Endothelial cell of umbilical vein (primary cell): ENCODE data around the gene RPS6KA5. TPM values are rescaled to one million over a fixed set of nuclear protein-coding genes. Genes with fewer than 3 reads are reported as not detected.

Source experiments
- BruUV-seq: library from RNA; stranded (reverse); fragments of 400-500 nt; replicated peaks from 2 replicates; lab custom pipeline; 2021; lab: Mats Ljungman, UMichigan
- CTCF ChIA-PET: fragments of 300-600, 350-600 bp; sonication (Branson Sonifier 250); formaldehyde crosslinking; loops from one replicate; lab custom pipeline; 2021; ENCODE audit warnings: antibody characterized with exemption, inconsistent platforms; lab: Charles Lee
- POLR2A ChIA-PET: fragments of 300-600, 350-600 bp; sonication (Branson Sonifier 250); formaldehyde crosslinking; loops from one replicate; lab custom pipeline; 2021; ENCODE audit warnings: antibody characterized with exemption, inconsistent platforms; lab: Charles Lee
- DNase-seq: peaks from one replicate; pipeline ENCODE4 v3.0.0-alpha.2; 2011; ENCODE audit warnings: low read depth, low spot score
- FAIRE-seq: peaks from 2 replicates; lab custom pipeline; 2011; peaks lifted over from hg19 to GRCh38; lab: Jason Lieb, UNC
- H2AFZ ChIP-seq: 2 replicates; pipeline ENCODE4 v1.6.0; 2012; ENCODE audit warnings: low read depth, low read length, control low read depth, inconsistent platforms
- H3K27ac ChIP-seq: 2 replicates; pipeline ENCODE4 v1.5.1; 2011; ENCODE audit warnings: low read depth, mild to moderate bottlenecking, control low read depth, low read length, moderate library complexity; ENCODE audit not compliant: insufficient read depth
- H3K27me3 ChIP-seq, 2 experiments: 2 replicates each; pipeline versions ENCODE4 v1.6.0 to v1.6.1; 2011; ENCODE audit warnings: low read length in 2 of 2, mixed read lengths in 1 of 2; ENCODE audit not compliant: control insufficient read depth in 2 of 2, insufficient read depth in 2 of 2
- H3K36me3 ChIP-seq, 2 experiments: 2 replicates in 1 of 2; 3 replicates in 1 of 2; pipeline ENCODE4 v1.5.1; 2011; ENCODE audit warnings: low read length in 2 of 2, mild to moderate bottlenecking in 1 of 2, moderate library complexity in 1 of 2; ENCODE audit not compliant: control insufficient read depth in 2 of 2, insufficient read depth in 2 of 2; ENCODE audit errors: extremely low read depth in 1 of 2
- H3K4me1 ChIP-seq: 3 replicates; pipeline ENCODE4 v1.5.1; 2011; ENCODE audit warnings: mild to moderate bottlenecking, low read length; ENCODE audit not compliant: control insufficient read depth, insufficient read depth; ENCODE audit errors: extremely low read depth
- H3K4me2 ChIP-seq: 2 replicates; pipeline ENCODE4 v1.6.1; 2011; ENCODE audit warnings: low read length, control low read depth, mixed read lengths; ENCODE audit not compliant: insufficient read depth
- H3K4me3 ChIP-seq, 3 experiments: fragments of 200-600 bp in 1 of 3; sonication (generic), shearing (Covaris generic) in 1 of 3; replicated peaks in 1 of 3; 2 replicates each; pipeline ENCODE4 v1.5.1; 2011 to 2016; ENCODE audit warnings: control low read depth in 3 of 3, low read length in 3 of 3, mild to moderate bottlenecking in 2 of 3, inconsistent platforms in 1 of 3, low read depth in 1 of 3, moderate library complexity in 1 of 3; ENCODE audit not compliant: insufficient read depth in 1 of 3
- H3K79me2 ChIP-seq: 2 replicates; pipeline ENCODE4 v1.6.0; 2012; ENCODE audit warnings: low read length, inconsistent platforms; ENCODE audit not compliant: control insufficient read depth, insufficient read depth
- H3K9ac ChIP-seq: replicated peaks from 2 replicates; pipeline ENCODE3; 2011; ENCODE audit warnings: low read length, control low read depth; ENCODE audit not compliant: insufficient read depth; ENCODE audit errors: extremely low read depth
- H3K9me1 ChIP-seq: replicated peaks from 3 replicates; pipeline ENCODE4 v1.6.0; 2011; ENCODE audit warnings: mild to moderate bottlenecking, low read length; ENCODE audit not compliant: control insufficient read depth, insufficient read depth; ENCODE audit errors: extremely low read depth
- H3K9me3 ChIP-seq: replicated peaks from 2 replicates; pipeline ENCODE4 v1.5.1; 2012; ENCODE audit warnings: low read length, inconsistent platforms; ENCODE audit not compliant: control insufficient read depth, insufficient read depth
- H4K20me1 ChIP-seq: replicated peaks from 2 replicates; pipeline ENCODE3; 2011; ENCODE audit warnings: mild to moderate bottlenecking, low read length; ENCODE audit not compliant: control insufficient read depth, insufficient read depth; ENCODE audit errors: extremely low read depth
- CTCF ChIP-seq, 2 donors: IDR thresholded peaks; 1 replicate in 1 of 2; 2 replicates in 1 of 2; pipeline ENCODE4 v1.5.1; 2011; ENCODE audit warnings: low read length in 2 of 2, mild to moderate bottlenecking in 2 of 2, moderate library complexity in 2 of 2, control low read depth in 1 of 2, inconsistent platforms in 1 of 2, low read depth in 1 of 2; ENCODE audit not compliant: insufficient read depth in 1 of 2; ENCODE audit errors: extremely low read depth in 1 of 2
- EZH2 ChIP-seq: IDR thresholded peaks from 2 replicates; pipeline ENCODE4 v1.6.1; 2012; ENCODE audit warnings: borderline replicate concordance, low read depth, mild to moderate bottlenecking, moderate library complexity, low read length, inconsistent platforms; ENCODE audit not compliant: severe bottlenecking
- FOS ChIP-seq: IDR thresholded peaks from 2 replicates; pipeline ENCODE4 v1.6.1; 2011; ENCODE audit warnings: mild to moderate bottlenecking, low read length, moderate library complexity, borderline replicate concordance; ENCODE audit not compliant: insufficient read depth
- GATA2 ChIP-seq: IDR thresholded peaks from 2 replicates; pipeline ENCODE4 v1.7.0; 2011; ENCODE audit warnings: low read depth, mild to moderate bottlenecking, moderate library complexity, mixed read lengths, low read length; ENCODE audit not compliant: insufficient read length, insufficient read depth
- JUN ChIP-seq: IDR thresholded peaks from 2 replicates; pipeline ENCODE4 v1.6.1; 2011; ENCODE audit warnings: borderline replicate concordance, low read depth; ENCODE audit not compliant: insufficient read length, insufficient read depth
- MYC ChIP-seq: IDR thresholded peaks from one replicate; pipeline ENCODE4 v1.6.1; 2011; ENCODE audit warnings: mild to moderate bottlenecking, low read depth, low read length
- POLR2A ChIP-seq: IDR thresholded peaks from 2 replicates; pipeline ENCODE4 v1.6.1; 2012; ENCODE audit warnings: low read depth, mild to moderate bottlenecking, control low read depth, low read length
- POLR2AphosphoS5 ChIP-seq: IDR thresholded peaks from 2 replicates; pipeline ENCODE4 v1.6.1; 2012; ENCODE audit warnings: low read depth, mild to moderate bottlenecking, control low read depth, low read length, moderate library complexity; ENCODE audit not compliant: insufficient read depth
- dilution Hi-C: fragments of 300-500 bp; cut with MboI; formaldehyde crosslinking; loops from one replicate; pipeline ENCODE4 v1.15.0; 2019; ENCODE audit warnings: low sequenced_read_pairs; ENCODE audit not compliant: extremely low pct_ligation_motif_present
- intact Hi-C: fragments of 100-400 bp; cut with micrococcal nuclease; formaldehyde crosslinking; loops from one replicate; pipeline ENCODE4 v1.10.0; 2022
- polyA plus RNA-seq, 4 experiments: library from polyadenylated mRNA; depleted of rRNA in 3 of 4; stranded (reverse) in 3 of 4; unstranded in 1 of 4; fragments of >200 nt; gene quantifications; 2 replicates each; pipeline versions ENCODE4 v1.2.1 to v1.2.3, GENCODE V29; 2011 to 2012; ENCODE audit warnings: missing spikeins in 1 of 4
- total RNA-seq: library from RNA; stranded (reverse); gene quantifications from 2 replicates; pipeline ENCODE4 v1.2.3, GENCODE V29; 2021
- TF ChIP-seq, protein P1 (sequence below): IDR thresholded peaks from 2 replicates; pipeline ENCODE4 v1.6.1; 2011; ENCODE audit not compliant: insufficient read depth, insufficient read length

RPS6KA5 gene
- total and polyA plus RNA-seq, 2 donors (not counting 3 experiments of a cell fraction or from before 2014, with no cell fraction given) = 2.9 to 5.4 TPM

DNA sequence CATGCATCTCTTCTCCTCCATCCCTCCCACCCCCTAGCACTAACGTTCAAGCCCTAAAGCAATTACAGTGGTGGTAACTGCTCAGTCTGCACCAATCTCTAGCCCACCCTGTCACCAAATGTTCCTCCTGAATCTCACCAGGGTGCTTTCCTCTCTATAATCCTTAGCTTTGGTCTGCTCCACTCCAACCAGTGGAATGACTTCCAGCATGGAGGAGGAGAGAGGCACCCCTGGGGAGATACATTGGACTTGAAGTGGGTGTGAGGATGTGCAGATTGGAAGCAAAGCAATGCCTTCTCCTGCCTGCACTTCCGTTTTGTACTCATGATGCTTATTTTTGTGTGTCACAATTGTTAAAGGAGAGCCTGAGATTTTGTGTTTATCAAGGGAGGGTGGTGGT is 24.1 kb upstream of the RPS6KA5 start:
- FAIRE-seq = no peak
- H3K9ac ChIP-seq = no peak overlapping the region
- H3K9me1 ChIP-seq = no peaks in the 10 kb centered on the region
- peaks cover 0 to 3% of the 10 kb centered on the region in 2 experiments for H3K27me3 ChIP-seq
- H3K4me1 ChIP-seq = no peaks in the 10 kb centered on the region
- no peak overlapping the region for H3K27ac ChIP-seq
- no peaks in the 10 kb centered on the region for H3K9me3 ChIP-seq
- ChIA-PET CTCF (no interaction called here), POLR2A (no interaction called here)
- no TSS peak for BruUV-seq
- no peak overlapping the region for H3K4me3 ChIP-seq
- H3K36me3 ChIP-seq = no peaks in the 10 kb centered on the region
- intact Hi-C loops = no loop called here
- H4K20me1 ChIP-seq = no peaks in the 10 kb centered on the region
- no peak overlapping the region for H3K4me2 ChIP-seq
- no peak overlapping the region for H2AFZ ChIP-seq
- DNase-seq = no peak
- no peaks in the 10 kb centered on the region for H3K79me2 ChIP-seq
- dilution Hi-C loops = no loop called here
- no peak for TF ChIP-seq JUN
- no peak for TF ChIP-seq EZH2
- no peak for TF ChIP-seq FOS
- TF ChIP-seq MYC = no peak
- no peak for TF ChIP-seq CTCF (IDR thresholded peaks at IDR 0.05; ENCODE audit: extremely low read depth in 1 of 2, insufficient read depth in 1 of 2, low read depth in 1 of 2, low read length in 2 of 2)

DNA sequence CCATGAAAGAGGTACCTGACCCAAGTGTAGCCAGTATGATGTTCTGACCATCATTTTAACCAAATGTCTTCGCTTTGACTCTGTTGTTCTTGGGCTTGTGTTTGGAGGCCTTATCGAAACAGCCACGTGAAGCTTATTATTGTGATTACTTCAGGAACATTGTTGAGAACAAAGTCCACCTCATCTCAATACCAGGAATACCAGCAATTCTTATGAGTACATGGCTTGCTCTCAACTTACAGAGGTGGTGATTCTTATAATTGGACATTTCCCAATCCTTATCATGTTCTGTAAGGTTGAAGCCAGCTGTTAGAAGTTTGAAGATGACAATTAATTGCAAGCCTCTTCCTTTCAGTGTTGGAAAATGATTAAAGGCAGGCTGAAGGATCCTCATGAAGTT is 21.8 kb upstream of the RPS6KA5 start:
- no peaks in the 10 kb centered on the region for H3K27me3 ChIP-seq
- ChIA-PET CTCF (interaction anchor here (1.5 kb wide), 1 partner anchor 25 kb away, joined by 3 read pairs; no protein-coding TSS in a partner anchor), POLR2A (no interaction called here)
- H4K20me1 ChIP-seq = no peaks in the 10 kb centered on the region
- DNase-seq = no peak
- H3K9me1 ChIP-seq = no peaks in the 10 kb centered on the region
- FAIRE-seq = no peak
- H3K27ac ChIP-seq = no peak overlapping the region
- no peaks in the 10 kb centered on the region for H3K9me3 ChIP-seq
- no peak overlapping the region for H3K4me3 ChIP-seq
- H3K9ac ChIP-seq = no peak overlapping the region
- no peaks in the 10 kb centered on the region for H3K36me3 ChIP-seq
- TF ChIP-seq MYC (no peak), FOS (no peak), GATA2 (no peak), JUN (no peak), CTCF (IDR thresholded peaks at IDR 0.05; ENCODE audit: extremely low read depth in 1 of 2, insufficient read depth in 1 of 2, low read depth in 1 of 2, low read length in 2 of 2) (no peak), POLR2AphosphoS5 (no peak), EZH2 (no peak), POLR2A (no peak)
- TF ChIP-seq, protein P1, sequence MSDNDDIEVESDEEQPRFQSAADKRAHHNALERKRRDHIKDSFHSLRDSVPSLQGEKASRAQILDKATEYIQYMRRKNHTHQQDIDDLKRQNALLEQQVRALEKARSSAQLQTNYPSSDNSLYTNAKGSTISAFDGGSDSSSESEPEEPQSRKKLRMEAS = no peak
- no peak overlapping the region for H2AFZ ChIP-seq
- intact Hi-C loops = no loop called here
- no peaks in the 10 kb centered on the region for H3K4me1 ChIP-seq
- H3K79me2 ChIP-seq = no peaks in the 10 kb centered on the region
- BruUV-seq = no TSS peak
- dilution Hi-C loops = no loop called here
- no peak overlapping the region for H3K4me2 ChIP-seq
